Measurements from ENCODE around the gene TLL1. TPM values are rescaled to one million over a fixed set of nuclear protein-coding genes. Genes with fewer than 3 reads are reported as not detected.

Gene TLL1

DNA sequence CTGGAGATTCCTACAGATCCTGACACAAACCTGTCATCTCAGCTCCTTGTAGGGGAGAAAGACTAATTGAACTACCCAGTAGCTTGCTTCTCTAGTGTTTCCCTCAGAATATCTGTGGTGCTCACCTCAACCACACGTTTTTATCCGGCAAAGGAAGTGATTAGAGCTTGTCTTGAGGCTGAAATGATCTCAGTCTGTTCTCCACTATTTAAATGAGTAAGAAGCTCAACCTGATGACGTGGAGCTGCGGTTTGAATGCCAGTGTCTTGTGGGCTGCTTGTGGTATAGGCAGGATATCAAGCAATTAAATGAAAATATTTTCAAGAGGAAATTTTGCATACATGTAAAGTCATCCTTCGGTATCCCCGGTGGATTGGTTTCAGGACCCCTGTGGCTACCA lies 270.2 kb downstream of the TLL1 start:
- H2AK5ac ChIP-seq (ENCODE audit: low read length) = no peak overlapping the region
- no peaks in the 10 kb centered on the region for H3K4me1 ChIP-seq (ENCODE audit: control insufficient read depth, low read depth, low read length)
- no peaks in the 10 kb centered on the region for H3K27me3 ChIP-seq (ENCODE audit: insufficient read depth, low read length, poor library complexity)
- H3K23ac ChIP-seq (ENCODE audit: low read length) = no peak overlapping the region
- DNase-seq = no peak
- H2BK120ac ChIP-seq (ENCODE audit: low read depth, low read length) = no peak overlapping the region
- H3K56ac ChIP-seq (ENCODE audit: low read length) = no peak overlapping the region
- H3K4me3 ChIP-seq (ENCODE audit: low read length) = no peak overlapping the region
- no peaks in the 10 kb centered on the region for H3K36me3 ChIP-seq (ENCODE audit: control insufficient read depth, insufficient read depth, low read length)
- H2BK15ac ChIP-seq (replicated peaks; ENCODE audit: low read depth) = no peak overlapping the region
- H3K18ac ChIP-seq (ENCODE audit: low read length) = no peak overlapping the region
- no peak overlapping the region for H3K27ac ChIP-seq (ENCODE audit: low read depth, low read length)
- H4K8ac ChIP-seq (ENCODE audit: low read depth, low read length) = no peak overlapping the region
- no CpG with 5 or more reads among the region's 6 CpGs for WGBS (ENCODE audit: extremely low coverage, insufficient coverage, low lambda C conversion rate)
- no peak overlapping the region for H3K4ac ChIP-seq (ENCODE audit: low read depth, low read length)
- H3K79me1 ChIP-seq (ENCODE audit: low read length) = no peaks in the 10 kb centered on the region
- H3K9ac ChIP-seq (ENCODE audit: low read length) = no peak overlapping the region
- no peak overlapping the region for H4K5ac ChIP-seq (ENCODE audit: low read length)
- H3K4me2 ChIP-seq (ENCODE audit: low read length) = no peak overlapping the region
- no peaks in the 10 kb centered on the region for H3K79me2 ChIP-seq (ENCODE audit: control insufficient read depth, insufficient read depth, low read length)
- no peak overlapping the region for H2BK5ac ChIP-seq (ENCODE audit: low read length)

DNA sequence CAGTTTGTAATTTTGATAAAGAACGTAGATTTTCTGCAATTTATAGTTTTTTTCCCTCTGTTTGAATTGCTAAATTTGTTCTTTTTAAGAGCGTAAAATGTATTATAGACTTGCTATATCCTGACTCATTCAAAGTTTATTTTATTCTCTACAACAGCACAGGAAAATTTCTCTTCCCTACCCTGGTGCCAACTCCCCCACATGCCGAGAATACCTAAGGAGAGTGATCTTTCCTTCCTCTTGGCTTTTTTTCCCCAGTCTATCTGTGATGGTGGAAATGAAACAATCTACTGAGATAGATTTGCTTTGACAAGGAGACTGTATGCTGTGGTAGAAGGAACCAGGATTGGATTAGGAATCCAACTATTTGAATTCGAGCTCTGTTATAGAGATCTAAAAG lies 271.6 kb downstream of the TLL1 start:
- Histone ChIP-seq H3K27me3 (ENCODE audit: insufficient read depth, low read length, poor library complexity) (no peaks in the 10 kb centered on the region), H3K4me2 (ENCODE audit: low read length) (no peak overlapping the region), H3K36me3 (ENCODE audit: control insufficient read depth, insufficient read depth, low read length) (no peaks in the 10 kb centered on the region), H2BK120ac (ENCODE audit: low read depth, low read length) (no peak overlapping the region), H4K5ac (ENCODE audit: low read length) (no peak overlapping the region), H2BK15ac (replicated peaks; ENCODE audit: low read depth) (no peak overlapping the region), H3K18ac (ENCODE audit: low read length) (no peak overlapping the region), H2BK5ac (ENCODE audit: low read length) (no peak overlapping the region), H3K23ac (ENCODE audit: low read length) (no peak overlapping the region), H3K27ac (ENCODE audit: low read depth, low read length) (no peak overlapping the region), H3K56ac (ENCODE audit: low read length) (no peak overlapping the region), H2AK5ac (ENCODE audit: low read length) (no peak overlapping the region), H3K4me3 (ENCODE audit: low read length) (no peak overlapping the region), H3K79me2 (ENCODE audit: control insufficient read depth, insufficient read depth, low read length) (no peaks in the 10 kb centered on the region), H3K79me1 (ENCODE audit: low read length) (no peaks in the 10 kb centered on the region), H3K4me1 (ENCODE audit: control insufficient read depth, low read depth, low read length) (no peaks in the 10 kb centered on the region), H3K9ac (ENCODE audit: low read length) (no peak overlapping the region), H3K4ac (ENCODE audit: low read depth, low read length) (no peak overlapping the region), H4K8ac (ENCODE audit: low read depth, low read length) (no peak overlapping the region)
- DNase-seq = no peak
- WGBS (ENCODE audit: extremely low coverage, insufficient coverage, low lambda C conversion rate) = no CpG with 5 or more reads among the region's 4 CpGs

DNA sequence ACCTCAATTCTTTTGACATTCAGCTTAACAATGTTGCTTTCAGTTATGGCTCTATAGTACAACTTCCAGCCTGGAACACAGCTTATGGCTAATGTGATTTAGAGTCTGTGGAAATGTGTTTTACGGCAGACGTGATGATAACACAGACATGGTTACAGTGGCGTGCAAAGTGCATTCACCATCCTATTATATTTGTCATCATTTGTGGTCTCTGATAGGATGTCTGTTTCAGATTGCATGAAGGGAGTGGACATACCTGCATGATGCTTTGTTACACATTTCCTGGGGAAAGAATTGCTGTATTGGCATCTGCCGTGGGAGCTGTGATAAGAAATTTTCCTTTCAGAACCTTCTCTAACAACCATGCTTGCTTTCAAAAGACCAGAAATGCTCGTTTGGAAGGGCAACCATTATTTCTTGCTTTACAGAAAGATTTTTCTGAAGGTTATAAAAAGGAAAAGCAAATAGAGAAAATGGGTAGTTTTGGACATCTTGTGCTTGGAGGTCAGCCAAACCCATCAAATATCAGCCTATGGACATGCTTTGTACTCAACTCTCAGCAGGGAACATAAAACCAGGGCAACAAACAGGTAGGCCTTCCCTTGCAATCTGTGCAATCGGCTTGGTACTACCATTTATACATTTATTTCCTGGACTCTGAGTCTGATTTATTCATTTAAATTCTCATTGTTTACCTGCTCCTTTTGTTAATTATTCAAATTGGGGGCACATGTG lies 273.9 kb downstream of the TLL1 start:
- Histone ChIP-seq H3K18ac (ENCODE audit: low read length) (no peak overlapping the region), H4K5ac (ENCODE audit: low read length) (no peak overlapping the region), H3K9ac (ENCODE audit: low read length) (no peak overlapping the region), H3K4ac (ENCODE audit: low read depth, low read length) (no peak overlapping the region), H3K36me3 (ENCODE audit: control insufficient read depth, insufficient read depth, low read length) (no peaks in the 10 kb centered on the region), H3K56ac (ENCODE audit: low read length) (no peak overlapping the region), H3K4me3 (ENCODE audit: low read length) (no peak overlapping the region), H3K79me1 (ENCODE audit: low read length) (no peaks in the 10 kb centered on the region), H3K4me2 (ENCODE audit: low read length) (no peak overlapping the region), H2BK5ac (ENCODE audit: low read length) (no peak overlapping the region), H4K8ac (ENCODE audit: low read depth, low read length) (no peak overlapping the region), H3K79me2 (ENCODE audit: control insufficient read depth, insufficient read depth, low read length) (no peaks in the 10 kb centered on the region), H3K4me1 (ENCODE audit: control insufficient read depth, low read depth, low read length) (no peaks in the 10 kb centered on the region), H3K27ac (ENCODE audit: low read depth, low read length) (no peak overlapping the region), H3K23ac (ENCODE audit: low read length) (no peak overlapping the region), H2BK120ac (ENCODE audit: low read depth, low read length) (no peak overlapping the region), H2AK5ac (ENCODE audit: low read length) (no peak overlapping the region), H2BK15ac (replicated peaks; ENCODE audit: low read depth) (no peak overlapping the region), H3K27me3 (ENCODE audit: insufficient read depth, low read length, poor library complexity) (no peaks in the 10 kb centered on the region)
- no peak for DNase-seq
- no CpG with 5 or more reads among the region's 6 CpGs for WGBS (ENCODE audit: extremely low coverage, insufficient coverage, low lambda C conversion rate)

Small RNAs within 50 kb of the gene (small RNA-seq; reads per million reads assigned to genes)
- gene RNA5SP170 (ENCODE audit: insufficient read depth) = not detected
